ENCODE data around the gene MSRB3.
"Not testable (repeated sequence)": the region's sequence is repeated elsewhere in the genome, so short reads cannot be mapped to it uniquely, and the experiment has no call there.

The MSRB3 gene

GRCh38 chr12:65407388-65408149 lies 129.1 kb downstream of the MSRB3 start:
- no peak for DNase-seq

- no peak for DNase-seq
These were observed 130.0 kb downstream of the MSRB3 start for GRCh38 chr12:65408441-65408840.

- no peak for DNase-seq
These were observed 131.2 kb downstream of the MSRB3 start for GRCh38 chr12:65409726-65410125.

GRCh38 chr12:65411171-65411570 lies 132.7 kb downstream of the MSRB3 start:
- no peak for DNase-seq

GRCh38 chr12:65414526-65414925 lies 136.0 kb downstream of the MSRB3 start:
- DNase-seq, result no peak

GRCh38 chr12:65415826-65416225 lies 137.3 kb downstream of the MSRB3 start:
- DNase-seq, result no peak

GRCh38 chr12:65419284-65420072 lies 141.0 kb downstream of the MSRB3 start:
- DNase-seq, result no peak

- no peak for DNase-seq
These were observed 142.5 kb downstream of the MSRB3 start for GRCh38 chr12:65420941-65421340.

- DNase-seq, result no peak
These were observed 149.2 kb downstream of the MSRB3 start for GRCh38 chr12:65427646-65428045.

GRCh38 chr12:65430006-65430405 lies 151.5 kb downstream of the MSRB3 start:
- no peak for DNase-seq

GRCh38 chr12:65430571-65431306 lies 152.3 kb downstream of the MSRB3 start:
- DNase-seq, result no peak

- no peak for DNase-seq
These were observed 153.6 kb downstream of the MSRB3 start for GRCh38 chr12:65432114-65432513.

- no peak for DNase-seq
These were observed 154.2 kb downstream of the MSRB3 start for GRCh38 chr12:65432651-65433050.

- no peak for DNase-seq
These were observed 156.3 kb downstream of the MSRB3 start for GRCh38 chr12:65434737-65435136.

- no peak for DNase-seq
These were observed 164.6 kb downstream of the MSRB3 start for GRCh38 chr12:65443038-65443437.

- DNase-seq, result no peak
These were observed 166.5 kb downstream of the MSRB3 start for GRCh38 chr12:65444996-65445395.

GRCh38 chr12:65446901-65447300 lies 168.4 kb downstream of the MSRB3 start:
- DNase-seq, result no peak

GRCh38 chr12:65449400-65449799 lies 170.9 kb downstream of the MSRB3 start:
- no peak for DNase-seq

GRCh38 chr12:65450625-65451024 lies 172.1 kb downstream of the MSRB3 start:
- no peak for DNase-seq

- no peak for DNase-seq
These were observed 175.8 kb downstream of the MSRB3 start for GRCh38 chr12:65454115-65454787.

- DNase-seq, result not testable (repeated sequence)
These were observed 178.9 kb downstream of the MSRB3 start for GRCh38 chr12:65457341-65457740.

- DNase-seq, result no peak
These were observed 180.2 kb downstream of the MSRB3 start for GRCh38 chr12:65458718-65459117.

- no peak for DNase-seq
These were observed 181.1 kb downstream of the MSRB3 start for GRCh38 chr12:65459545-65459944.

Measured in activated CD8-positive, alpha-beta memory T cell treated with anti-CD3 and anti-CD28 coated beads for 24 hours (primary cell).